ENCODE measurements around the gene CEP83. TPM values are rescaled to one million over a fixed set of nuclear protein-coding genes. Genes with fewer than 3 reads are reported as not detected.
A peak's percentile ranks its signal among the peaks of the same experiment; 100 is the strongest.

Gene CEP83
- total and polyA plus RNA-seq, 8 donors, result 11.9 to 46.1 (median 38.8) TPM

GRCh38 chr12:94418517-94418916 lies 41.1 kb downstream of the CEP83 start:
- H3K4me3 ChIP-seq, result no peak overlapping the region
- H3K9me3 ChIP-seq, result peaks cover 6 to 49% of the 10 kb centered on the region in 2 donors
- no peak for TF ChIP-seq CTCF (IDR thresholded peaks at IDR 0.05)
- no peak overlapping the region for H3K27ac ChIP-seq
- no peaks in the 10 kb centered on the region for H3K4me1 ChIP-seq
- no peaks in the 10 kb centered on the region for H3K36me3 ChIP-seq
- no peak for ATAC-seq
- H3K27me3 ChIP-seq, result no peaks in the 10 kb centered on the region
- intact Hi-C loops (cut with DNase I), result no loop called here
- DNase-seq, result no peak

- Histone ChIP-seq H3K27ac (no peak overlapping the region), H3K4me3 (no peak overlapping the region), H3K9me3 (peaks cover 0 to 30% of the 10 kb centered on the region in 2 donors), H3K36me3 (no peaks in the 10 kb centered on the region), H3K4me1 (no peaks in the 10 kb centered on the region), H3K27me3 (no peaks in the 10 kb centered on the region)
- no peak for TF ChIP-seq CTCF (IDR thresholded peaks at IDR 0.05)
- DNase-seq, result no peak
- no peak for ATAC-seq
- intact Hi-C loops (cut with DNase I), result no loop called here
Measured at GRCh38 chr12:94416613-94417012, 43.1 kb downstream of the CEP83 start.

GRCh38 chr12:94415066-94415465 lies 44.6 kb downstream of the CEP83 start:
- DNase-seq, result no peak
- no peak for TF ChIP-seq CTCF (IDR thresholded peaks at IDR 0.05)
- intact Hi-C loops (cut with DNase I), result no loop called here

GRCh38 chr12:94405413-94406116 lies 54.1 kb downstream of the CEP83 start:
- H3K4me3 ChIP-seq, result no peak overlapping the region
- H3K27ac ChIP-seq, result peak overlapping the region in 1 of 2 donors; percentile 50
- intact Hi-C loops (cut with DNase I), result no loop called here

More at GRCh38 chr12:94415066-94415465, 44.6 kb downstream of the CEP83 start:
- Histone ChIP-seq H3K4me1 (no peaks in the 10 kb centered on the region), H3K36me3 (no peaks in the 10 kb centered on the region), H3K9me3 (peaks cover 0 to 14% of the 10 kb centered on the region in 2 donors), H3K4me3 (no peak overlapping the region), H3K27ac (no peak overlapping the region), H3K27me3 (no peaks in the 10 kb centered on the region)
- no peak for ATAC-seq

More at GRCh38 chr12:94405413-94406116, 54.1 kb downstream of the CEP83 start:
- no peak for TF ChIP-seq CTCF (IDR thresholded peaks at IDR 0.05)
- H3K36me3 ChIP-seq, result peaks cover 0 to 10% of the 10 kb centered on the region in 2 donors
- no peaks in the 10 kb centered on the region for H3K27me3 ChIP-seq
- ATAC-seq (peak; percentile 33), DNase-seq (no peak)
- no peaks in the 10 kb centered on the region for H3K4me1 ChIP-seq
- H3K9me3 ChIP-seq, result no peaks in the 10 kb centered on the region

Data from left lung (tissue), 10 donors.